SK-MEL-5 (cell line): ENCODE results near the gene TOGARAM2. TPM values are rescaled to one million over a fixed set of nuclear protein-coding genes. Genes with fewer than 3 reads are reported as not detected.

Experiments
- DNase-seq: peaks from one replicate; pipeline ENCODE4 v3.0.0-alpha.2; 2016; ENCODE audit warnings: low read depth, low spot score
- in situ Hi-C: cut with HindIII; loops from 2 replicates; pipeline ENCODE4 v1.10.0; 2016; ENCODE audit warnings: low sequenced_read_pairs, high pct_unique_total_duplicates, low pct_unique_long_range_greater_than_20kb
- total RNA-seq: library from RNA; depleted of rRNA; stranded (reverse); fragments of >200 nt; shearing (Covaris generic); gene quantifications from 2 replicates; pipeline ENCODE4 v1.2.3, GENCODE V29; 2014

Gene TOGARAM2
- total RNA-seq, 1 experiment from 2014 or later = under 0.01 TPM

- in situ Hi-C loops = no loop called here
- DNase-seq = no peak
Observed at GRCh38 chr2:29032189-29032588, 51.1 kb downstream of the TOGARAM2 start.

- in situ Hi-C loops = no loop called here
- no peak for DNase-seq
Observed at GRCh38 chr2:29033172-29033571, 52.1 kb downstream of the TOGARAM2 start.

GRCh38 chr2:29033656-29034055, 52.6 kb downstream of the TOGARAM2 start:
- in situ Hi-C loops = no loop called here

GRCh38 chr2:29035016-29035745, 54.1 kb downstream of the TOGARAM2 start:
- DNase-seq = no peak

More at GRCh38 chr2:29033656-29034055, 52.6 kb downstream of the TOGARAM2 start:
- DNase-seq = no peak

GRCh38 chr2:29039718-29040480, 58.8 kb downstream of the TOGARAM2 start:
- in situ Hi-C loops = no loop called here
- no peak for DNase-seq

More at GRCh38 chr2:29035016-29035745, 54.1 kb downstream of the TOGARAM2 start:
- in situ Hi-C loops = no loop called here

- in situ Hi-C loops = no loop called here
Observed at GRCh38 chr2:29040552-29040951, 59.5 kb downstream of the TOGARAM2 start.

GRCh38 chr2:29041161-29041660, 60.1 kb downstream of the TOGARAM2 start:
- in situ Hi-C loops = no loop called here
- no peak for DNase-seq

More at GRCh38 chr2:29040552-29040951, 59.5 kb downstream of the TOGARAM2 start:
- no peak for DNase-seq

- DNase-seq = no peak
Observed at GRCh38 chr2:29042561-29043075, 61.5 kb downstream of the TOGARAM2 start.

GRCh38 chr2:29044459-29044858, 63.4 kb downstream of the TOGARAM2 start:
- DNase-seq = no peak
- in situ Hi-C loops = no loop called here

More at GRCh38 chr2:29042561-29043075, 61.5 kb downstream of the TOGARAM2 start:
- in situ Hi-C loops = no loop called here

- no peak for DNase-seq
- in situ Hi-C loops = no loop called here
Observed at GRCh38 chr2:29046321-29046720, 65.2 kb downstream of the TOGARAM2 start.

- no peak for DNase-seq
- in situ Hi-C loops = no loop called here
Observed at GRCh38 chr2:29047083-29047845, 66.2 kb downstream of the TOGARAM2 start.

GRCh38 chr2:29050591-29050990, 69.5 kb downstream of the TOGARAM2 start:
- in situ Hi-C loops = no loop called here
- DNase-seq = no peak

GRCh38 chr2:29051730-29052129, 70.6 kb downstream of the TOGARAM2 start:
- no peak for DNase-seq
- in situ Hi-C loops = no loop called here

GRCh38 chr2:29052807-29053206, 71.7 kb downstream of the TOGARAM2 start:
- in situ Hi-C loops = no loop called here
- no peak for DNase-seq

- in situ Hi-C loops = no loop called here
- no peak for DNase-seq
Observed at GRCh38 chr2:29053223-29053622, 72.1 kb downstream of the TOGARAM2 start.

GRCh38 chr2:29053670-29054400, 72.7 kb downstream of the TOGARAM2 start:
- in situ Hi-C loops = no loop called here
- DNase-seq = peak; percentile 47

GRCh38 chr2:29054430-29054829, 73.3 kb downstream of the TOGARAM2 start:
- no peak for DNase-seq
- in situ Hi-C loops = no loop called here
